GM12874 (cell line): Measurements from ENCODE around the gene HS3ST2.

Experiments used
- CTCF ChIP-seq: IDR thresholded peaks from 2 replicates; pipeline ENCODE4 v1.5.1; 2011; ENCODE audit warnings: low read depth, mild to moderate bottlenecking, control low read depth, low read length, moderate library complexity; ENCODE audit not compliant: insufficient read depth

The HS3ST2 gene

GRCh38 chr16:22789281-22789945, 24.5 kb upstream of the HS3ST2 start:
- no peak for TF ChIP-seq CTCF

GRCh38 chr16:22797551-22797950, 16.4 kb upstream of the HS3ST2 start:
- no peak for TF ChIP-seq CTCF

- TF ChIP-seq CTCF, result no peak
Observed at GRCh38 chr16:22799113-22799512, 14.8 kb upstream of the HS3ST2 start.

- no peak for TF ChIP-seq CTCF
Observed at GRCh38 chr16:22804893-22805292, 9.1 kb upstream of the HS3ST2 start.

GRCh38 chr16:22805326-22805725, 8.6 kb upstream of the HS3ST2 start:
- no peak for TF ChIP-seq CTCF

GRCh38 chr16:22806811-22807210, 7.2 kb upstream of the HS3ST2 start:
- no peak for TF ChIP-seq CTCF

GRCh38 chr16:22810226-22810625, 3.7 kb upstream of the HS3ST2 start:
- no peak for TF ChIP-seq CTCF
